ENCODE measurements around the gene AGAP3.

DNA sequence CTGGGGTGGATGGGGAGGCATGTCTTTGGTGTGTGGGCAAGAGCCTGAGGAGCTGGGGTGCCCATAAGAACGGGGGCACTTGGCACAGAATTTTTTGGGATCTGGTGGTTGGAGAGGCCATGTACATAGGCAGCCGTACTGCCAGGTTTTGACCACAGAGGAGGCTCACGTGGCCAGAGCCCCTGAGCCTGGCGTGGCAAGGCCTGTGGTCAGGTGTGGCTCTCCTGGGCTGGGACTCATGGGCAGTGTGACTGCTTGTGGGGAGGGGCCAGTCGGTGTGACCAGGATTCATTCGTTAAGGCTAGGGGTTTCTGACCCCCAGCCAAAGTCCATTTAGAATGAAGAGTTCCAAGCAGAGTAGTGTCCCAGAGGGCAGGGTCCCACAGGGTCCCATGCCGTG, 38.2 kb downstream of the AGAP3 start:
- TF ChIP-seq, protein P1, sequence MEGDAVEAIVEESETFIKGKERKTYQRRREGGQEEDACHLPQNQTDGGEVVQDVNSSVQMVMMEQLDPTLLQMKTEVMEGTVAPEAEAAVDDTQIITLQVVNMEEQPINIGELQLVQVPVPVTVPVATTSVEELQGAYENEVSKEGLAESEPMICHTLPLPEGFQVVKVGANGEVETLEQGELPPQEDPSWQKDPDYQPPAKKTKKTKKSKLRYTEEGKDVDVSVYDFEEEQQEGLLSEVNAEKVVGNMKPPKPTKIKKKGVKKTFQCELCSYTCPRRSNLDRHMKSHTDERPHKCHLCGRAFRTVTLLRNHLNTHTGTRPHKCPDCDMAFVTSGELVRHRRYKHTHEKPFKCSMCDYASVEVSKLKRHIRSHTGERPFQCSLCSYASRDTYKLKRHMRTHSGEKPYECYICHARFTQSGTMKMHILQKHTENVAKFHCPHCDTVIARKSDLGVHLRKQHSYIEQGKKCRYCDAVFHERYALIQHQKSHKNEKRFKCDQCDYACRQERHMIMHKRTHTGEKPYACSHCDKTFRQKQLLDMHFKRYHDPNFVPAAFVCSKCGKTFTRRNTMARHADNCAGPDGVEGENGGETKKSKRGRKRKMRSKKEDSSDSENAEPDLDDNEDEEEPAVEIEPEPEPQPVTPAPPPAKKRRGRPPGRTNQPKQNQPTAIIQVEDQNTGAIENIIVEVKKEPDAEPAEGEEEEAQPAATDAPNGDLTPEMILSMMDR (conservative IDR thresholded peaks at IDR 0.05; ENCODE audit: low read depth, low read length): no peak
- TF ChIP-seq EZH2 (IDR thresholded peaks at IDR 0.05; ENCODE audit: borderline replicate concordance, low read depth, low read length, poor library complexity, severe bottlenecking): no peak
